ENCODE data around the gene MGRN1. TPM values are rescaled to one million over a fixed set of nuclear protein-coding genes. Genes with fewer than 3 reads are reported as not detected.

The MGRN1 gene
- total RNA-seq, 1 experiment from 2014 or later, result 54.6 TPM

GRCh38 chr16:4633910-4634635, 9.4 kb downstream of the MGRN1 start:
- CTCF ChIA-PET, result no interaction called here
- TF ChIP-seq CTCF (conservative IDR thresholded peaks at IDR 0.05; ENCODE audit: low read depth, low read length), result no peak
- TF ChIP-seq EZH2 (IDR thresholded peaks at IDR 0.05; ENCODE audit: borderline replicate concordance, low read depth, low read length, poor library complexity, severe bottlenecking), result no peak
- intact Hi-C loops (cut with micrococcal nuclease; ENCODE audit: unreplicated experiment), result no loop called here
- no peak overlapping the region for H3K4me3 ChIP-seq (ENCODE audit: low read depth, low read length, poor library complexity, severe bottlenecking)
- H3K9me3 ChIP-seq (ENCODE audit: low read depth, low read length, poor library complexity, severe bottlenecking), result peaks cover 6% of the 10 kb centered on the region
- POLR2A ChIA-PET (ENCODE audit: low non-redundant PET), result no interaction called here
- BruUV-seq (replicated peaks), result no TSS peak
- no peaks in the 10 kb centered on the region for H3K4me1 ChIP-seq (ENCODE audit: insufficient read depth, low read length, poor library complexity, severe bottlenecking)
- no peak for DNase-seq (ENCODE audit: low spot score)
- H3K27ac ChIP-seq (ENCODE audit: low read depth, low read length, poor library complexity, severe bottlenecking), result no peak overlapping the region
- H3K27me3 ChIP-seq (replicated peaks; ENCODE audit: insufficient read depth, low read depth, low read length, poor library complexity), result no peaks in the 10 kb centered on the region
- H3K36me3 ChIP-seq (ENCODE audit: insufficient read depth, low read length, poor library complexity, severe bottlenecking), result peaks cover 7% of the 10 kb centered on the region

GRCh38 chr16:4634768-4635167, 10.1 kb downstream of the MGRN1 start:
- POLR2A ChIA-PET (ENCODE audit: low non-redundant PET), result no interaction called here
- BruUV-seq (replicated peaks), result no TSS peak
- no peaks in the 10 kb centered on the region for H3K27me3 ChIP-seq (replicated peaks; ENCODE audit: insufficient read depth, low read depth, low read length, poor library complexity)

GRCh38 chr16:4636196-4636595, 11.6 kb downstream of the MGRN1 start:
- CTCF ChIA-PET, result no interaction called here
- H3K4me1 ChIP-seq (ENCODE audit: insufficient read depth, low read length, poor library complexity, severe bottlenecking), result no peaks in the 10 kb centered on the region
- no peak overlapping the region for H3K4me3 ChIP-seq (ENCODE audit: low read depth, low read length, poor library complexity, severe bottlenecking)
- H3K27me3 ChIP-seq (replicated peaks; ENCODE audit: insufficient read depth, low read depth, low read length, poor library complexity), result no peaks in the 10 kb centered on the region
- POLR2A ChIA-PET (ENCODE audit: low non-redundant PET), result no interaction called here
- peaks cover 6% of the 10 kb centered on the region for H3K36me3 ChIP-seq (ENCODE audit: insufficient read depth, low read length, poor library complexity, severe bottlenecking)
- H3K9me3 ChIP-seq (ENCODE audit: low read depth, low read length, poor library complexity, severe bottlenecking), result peaks cover 5% of the 10 kb centered on the region
- H3K27ac ChIP-seq (ENCODE audit: low read depth, low read length, poor library complexity, severe bottlenecking), result no peak overlapping the region
- TF ChIP-seq CTCF (conservative IDR thresholded peaks at IDR 0.05; ENCODE audit: low read depth, low read length) (no peak), EZH2 (IDR thresholded peaks at IDR 0.05; ENCODE audit: borderline replicate concordance, low read depth, low read length, poor library complexity, severe bottlenecking) (no peak)
- intact Hi-C loops (cut with micrococcal nuclease; ENCODE audit: unreplicated experiment), result no loop called here
- no peak for DNase-seq (ENCODE audit: low spot score)
- no TSS peak for BruUV-seq (replicated peaks)

More at GRCh38 chr16:4634768-4635167, 10.1 kb downstream of the MGRN1 start:
- CTCF ChIA-PET, result interaction anchor here (0.6 kb wide), 1 partner anchor 129 kb away, joined by 3 read pairs; no protein-coding TSS in a partner anchor
- Histone ChIP-seq H3K36me3 (ENCODE audit: insufficient read depth, low read length, poor library complexity, severe bottlenecking) (peaks cover 7% of the 10 kb centered on the region), H3K9me3 (ENCODE audit: low read depth, low read length, poor library complexity, severe bottlenecking) (peaks cover 6% of the 10 kb centered on the region), H3K27ac (ENCODE audit: low read depth, low read length, poor library complexity, severe bottlenecking) (no peak overlapping the region), H3K4me1 (ENCODE audit: insufficient read depth, low read length, poor library complexity, severe bottlenecking) (no peaks in the 10 kb centered on the region), H3K4me3 (ENCODE audit: low read depth, low read length, poor library complexity, severe bottlenecking) (no peak overlapping the region)
- intact Hi-C loops (cut with micrococcal nuclease; ENCODE audit: unreplicated experiment), result no loop called here
- no peak for DNase-seq (ENCODE audit: low spot score)
- TF ChIP-seq CTCF (conservative IDR thresholded peaks at IDR 0.05; ENCODE audit: low read depth, low read length) (no peak), EZH2 (IDR thresholded peaks at IDR 0.05; ENCODE audit: borderline replicate concordance, low read depth, low read length, poor library complexity, severe bottlenecking) (no peak)
